Heart left ventricle (tissue), 16 donors: ENCODE measurements around the gene CHN2. TPM values are rescaled to one million over a fixed set of nuclear protein-coding genes. Genes with fewer than 3 reads are reported as not detected.

Experiments used
- ATAC-seq, 4 donors: fragments of 200-7000 bp; cut with Tn5 transposase; one replicate each; pipeline ENCODE4 v1.9.1; 2020 to 2022; ENCODE audit warnings: moderate library complexity in 4 of 4, mild to moderate bottlenecking in 3 of 4, moderate number of reproducible peaks in 1 of 4
- DNase-seq, 5 donors: peaks; one replicate each; pipeline ENCODE4 v3.0.0-alpha.2; 2020
- H3K27ac ChIP-seq, 12 donors: fragments of 200-600 bp; sonication (generic) in 4 of 12; one replicate each; pipeline versions ENCODE4 v1.5.0 to v1.8.0; 2016 to 2022; ENCODE audit warnings: mild to moderate bottlenecking in 2 of 12
- H3K27me3 ChIP-seq, 9 donors: fragments of 200-600 bp; sonication (generic) in 2 of 9; one replicate each; pipeline versions ENCODE4 v1.5.1 to v1.8.0; 2016 to 2022; ENCODE audit warnings: mild to moderate bottlenecking in 3 of 9
- H3K36me3 ChIP-seq, 9 donors: fragments of 200-600 bp; sonication (generic) in 2 of 9; one replicate each; pipeline versions ENCODE4 v1.5.0 to v1.8.0; 2018 to 2022; ENCODE audit warnings: mild to moderate bottlenecking in 2 of 9
- H3K4me1 ChIP-seq, 12 donors: fragments of 200-600 bp; sonication (generic) in 4 of 12; one replicate each; pipeline versions ENCODE4 v1.5.0 to v1.8.0; 2016 to 2022; ENCODE audit warnings: mild to moderate bottlenecking in 3 of 12
- H3K4me3 ChIP-seq, 12 donors: fragments of 200-600 bp; sonication (generic) in 4 of 12; one replicate each; pipeline versions ENCODE4 v1.5.0 to v1.8.0; 2017 to 2022; ENCODE audit warnings: mild to moderate bottlenecking in 9 of 12, moderate library complexity in 4 of 12
- H3K9me3 ChIP-seq, 12 donors: fragments of 200-600 bp; sonication (generic) in 4 of 12; one replicate each; pipeline versions ENCODE4 v1.5.0 to v1.8.0; 2016 to 2022; ENCODE audit warnings: mild to moderate bottlenecking in 1 of 12
- CTCF ChIP-seq, 12 donors: fragments of 200-600 bp; sonication (generic) in 4 of 12; IDR thresholded peaks; one replicate each; pipeline versions ENCODE4 v1.5.0 to v1.8.0; 2018 to 2022; ENCODE audit warnings: antibody characterized with exemption in 12 of 12, mild to moderate bottlenecking in 5 of 12
- POLR2A ChIP-seq, 2 donors: fragments of 450-650 bp; IDR thresholded peaks; one replicate each; pipeline ENCODE4 v1.6.1; 2017; ENCODE audit warnings: antibody characterized with exemption in 2 of 2, mild to moderate bottlenecking in 2 of 2, moderate library complexity in 2 of 2
- WGBS, 4 donors: extraction: QIAGEN DNeasy Blood & Tissue Kit in 2 of 4; methylation state at CpG; one replicate each; pipeline versions ENCODE4 v1.1.5 to v1.1.7; 2013 to 2018; 5-methylcytosine and 5-hydroxymethylcytosine counted together
- intact Hi-C, 10 donors: fragments of 100-400 bp; cut with DNase I; formaldehyde crosslinking; loops; one replicate each; pipeline versions ENCODE4 v1.11.1 to v1.14.2; 2022
- polyA plus RNA-seq, 2 donors: library from polyadenylated mRNA; stranded (reverse); fragments of 200-250 nt; gene quantifications; one replicate each; pipeline ENCODE4 v1.2.3, GENCODE V29; 2013
- total RNA-seq, 9 donors: library from RNA; depleted of rRNA in 2 of 9; stranded (reverse); fragments of >200 nt in 2 of 9; fragmentation: NEBNext Ultra II Directional in 3 of 9; extraction: Animal tissue kit (Norgen Biotek cat#: 25700) in 3 of 9; gene quantifications; one replicate each; pipeline versions ENCODE4 v1.1.0 to v1.2.4, GENCODE V29; 2016 to 2023
- donor health status: ischemic (EF 13 %, LVEDD 7.1; RV severe dilation, severe dysfunction).
- donor health status: healthy with polysubstance abuse.
- donor health status: DM: no; HTN: yes; CAD: no.
- donor health status: DM: no; HTN: no; CAD: no.
- donor health status: ischemic (EF 25% LVEDD 6.9; RV normal size, moderate dysfunction).
- donor health status: ischemic (EF 25% LVEDD 5.7; RV mildly dilated, moderate dysfunction).
- donor health status: healthy.
- donor health status: DM: yes; HTN: yes; CAD: no.
- donor health status: ischemic (EF 35%, LVEDD 5.7; RV mildly dilated, moderate dysfunction).
- donor health status: nonischemic (EF 11% LVEDD 7.7; RV severe dilation, severe dysfunction).
- donor health status: DM: yes; HTN: yes; CAD: no.
- donor health status: PGD.
- donor health status: ischemic (EF 29% LVEDD 5.4; RV normal size, mild dysfunction).
- donor health status: nonischemic (EF 23%, LVEDD 6.1; RV moderate dilation, normal function).

CHN2 gene
- total and polyA plus RNA-seq, 11 donors, result 11.2 to 54.4 (median 33.6) TPM

GRCh38 chr7:29192323-29192722 lies 2.3 kb upstream of the CHN2 start:
- peaks cover 0 to 44% (median 11%) of the 10 kb centered on the region in 12 donors for H3K4me1 ChIP-seq
- no peaks in the 10 kb centered on the region for H3K9me3 ChIP-seq
- no peak overlapping the region for H3K27ac ChIP-seq
- 73 to 94% (median 93%) methylated on average over 1 of the region's 1 CpG for WGBS, 4 donors
- H3K27me3 ChIP-seq, result peaks cover 0 to 10% (median 0%) of the 10 kb centered on the region in 9 donors
- DNase-seq (no peak), ATAC-seq (no peak)
- intact Hi-C loops, result loop anchor here in 8 of 10 donors (5.0 to 10.0 kb wide), 10 partner anchors 68 to 270 kb away; no protein-coding TSS in a partner anchor
- TF ChIP-seq CTCF (IDR thresholded peaks at IDR 0.05) (no peak), POLR2A (IDR thresholded peaks at IDR 0.05) (no peak)
- H3K4me3 ChIP-seq, result no peak overlapping the region
- no peaks in the 10 kb centered on the region for H3K36me3 ChIP-seq

- TF ChIP-seq POLR2A (IDR thresholded peaks at IDR 0.05) (no peak), CTCF (IDR thresholded peaks at IDR 0.05) (no peak)
- Histone ChIP-seq H3K9me3 (no peaks in the 10 kb centered on the region), H3K27me3 (peaks cover 0 to 11% (median 0%) of the 10 kb centered on the region in 9 donors), H3K27ac (no peak overlapping the region), H3K4me1 (peaks cover 0 to 49% (median 11%) of the 10 kb centered on the region in 12 donors), H3K4me3 (no peak overlapping the region), H3K36me3 (no peaks in the 10 kb centered on the region)
- 88 to 94% (median 92%) methylated on average over 8 of the region's 8 CpGs for WGBS, 4 donors
- ATAC-seq (no peak), DNase-seq (no peak)
- intact Hi-C loops, result loop anchor here in 8 of 10 donors (5.0 to 10.0 kb wide), 10 partner anchors 68 to 271 kb away; no protein-coding TSS in a partner anchor
Measured at GRCh38 chr7:29192811-29193210, 1.8 kb upstream of the CHN2 start.

- peak overlapping the region; percentile 59 to 88 (median 70) for H3K4me3 ChIP-seq
- no peaks in the 10 kb centered on the region for H3K9me3 ChIP-seq
- no peak for TF ChIP-seq CTCF (IDR thresholded peaks at IDR 0.05)
- WGBS, 4 donors, result 38 to 51% (median 40%) methylated on average over 17 to 26 of the region's 26 CpGs
- peaks cover 0 to 49% (median 11%) of the 10 kb centered on the region in 12 donors for H3K4me1 ChIP-seq
- H3K27me3 ChIP-seq, result peaks cover 0 to 11% (median 0%) of the 10 kb centered on the region in 9 donors
- peak in 3 of 4 donors; percentile 6 to 40 (median 23) for ATAC-seq
- no peaks in the 10 kb centered on the region for H3K36me3 ChIP-seq
- H3K27ac ChIP-seq, result peak overlapping the region in 4 of 12 donors; percentile 16 to 69 (median 56)
- DNase-seq, result no peak
- intact Hi-C loops, result loop anchor here in 8 of 10 donors (5.0 to 10.0 kb wide), 10 partner anchors 69 to 271 kb away; no protein-coding TSS in a partner anchor
Measured at GRCh38 chr7:29193316-29194205, 1.0 kb upstream of the CHN2 start.

GRCh38 chr7:29194206-29194593 lies 375 bp upstream of the CHN2 start:
- peak in 4 of 5 donors; percentile 14 to 65 (median 28) for DNase-seq
- intact Hi-C loops, result loop anchor here in 8 of 10 donors (5.0 to 10.0 kb wide), 10 partner anchors 69 to 272 kb away; no protein-coding TSS in a partner anchor
- no peaks in the 10 kb centered on the region for H3K36me3 ChIP-seq
- ATAC-seq, result peak in 2 of 4 donors; percentile 43 to 51
- 0 to 4% (median 1%) methylated on average over 17 to 40 of the region's 40 CpGs for WGBS, 4 donors
- H3K4me1 ChIP-seq, result peaks cover 0 to 49% (median 11%) of the 10 kb centered on the region in 12 donors
- H3K27ac ChIP-seq, result peak overlapping the region in 7 of 12 donors; percentile 16 to 69 (median 53)
- H3K4me3 ChIP-seq, result peak overlapping the region; percentile 59 to 88 (median 70)
- H3K9me3 ChIP-seq, result no peaks in the 10 kb centered on the region
- H3K27me3 ChIP-seq, result peaks cover 0 to 11% (median 0%) of the 10 kb centered on the region in 9 donors
- no peak for TF ChIP-seq CTCF (IDR thresholded peaks at IDR 0.05)
- TF ChIP-seq POLR2A (IDR thresholded peaks at IDR 0.05), result no peak
